22Rv1 (cell line): ENCODE measurements around the gene FBXL7.
A peak's percentile ranks its signal among the peaks of the same experiment; 100 is the strongest.

Source experiments
- H3K27ac ChIP-seq: fragments of 450-650 bp; 2 replicates; pipeline ENCODE4 v1.5.1; 2017
- CTCF ChIP-seq: fragments of 450-650 bp; IDR thresholded peaks from 2 replicates; pipeline ENCODE4 v1.5.1; 2017; ENCODE audit warnings: mild to moderate bottlenecking
- ZFX ChIP-seq: fragments of 450-650 bp; IDR thresholded peaks from 2 replicates; pipeline ENCODE4 v1.6.1; 2017; ENCODE audit warnings: antibody characterized with exemption, borderline replicate concordance

FBXL7 gene

GRCh38 chr5:15806613-15807012 is 306.6 kb downstream of the FBXL7 start:
- TF ChIP-seq ZFX (no peak), CTCF (no peak)
- no peak overlapping the region for H3K27ac ChIP-seq

GRCh38 chr5:15807248-15807647 is 307.3 kb downstream of the FBXL7 start:
- no peak overlapping the region for H3K27ac ChIP-seq
- TF ChIP-seq ZFX, result no peak
- TF ChIP-seq CTCF, result no peak

- no peak overlapping the region for H3K27ac ChIP-seq
- TF ChIP-seq CTCF, result 0 out of 2 replicates have a peak, but pooled peaks have one; percentile 8
- TF ChIP-seq ZFX, result no peak
Measured at GRCh38 chr5:15807871-15808270, 307.9 kb downstream of the FBXL7 start.

- no peak overlapping the region for H3K27ac ChIP-seq
- no peak for TF ChIP-seq ZFX
Measured at GRCh38 chr5:15808577-15808976, 308.6 kb downstream of the FBXL7 start.

GRCh38 chr5:15819617-15820016 is 319.6 kb downstream of the FBXL7 start:
- TF ChIP-seq ZFX, result no peak
- H3K27ac ChIP-seq, result no peak overlapping the region

GRCh38 chr5:15821506-15821905 is 321.5 kb downstream of the FBXL7 start:
- no peak overlapping the region for H3K27ac ChIP-seq

GRCh38 chr5:15823398-15823797 is 323.4 kb downstream of the FBXL7 start:
- no peak for TF ChIP-seq ZFX
- no peak overlapping the region for H3K27ac ChIP-seq

More at GRCh38 chr5:15821506-15821905, 321.5 kb downstream of the FBXL7 start:
- TF ChIP-seq CTCF (no peak), ZFX (no peak)

GRCh38 chr5:15827741-15828140 is 327.8 kb downstream of the FBXL7 start:
- no peak overlapping the region for H3K27ac ChIP-seq
- TF ChIP-seq ZFX, result no peak
- no peak for TF ChIP-seq CTCF

GRCh38 chr5:15831408-15831807 is 331.4 kb downstream of the FBXL7 start:
- TF ChIP-seq CTCF (no peak), ZFX (no peak)
- no peak overlapping the region for H3K27ac ChIP-seq
